HG03066 (cell line): ENCODE measurements around the gene FAM3C.

Source experiments
- ATAC-seq: cut with Tn5 transposase; IDR thresholded peaks from one replicate; pipeline ENCODE4 v1.9.1; 2021; ENCODE audit warnings: low read depth; ENCODE audit not compliant: unreplicated experiment

Gene FAM3C

DNA sequence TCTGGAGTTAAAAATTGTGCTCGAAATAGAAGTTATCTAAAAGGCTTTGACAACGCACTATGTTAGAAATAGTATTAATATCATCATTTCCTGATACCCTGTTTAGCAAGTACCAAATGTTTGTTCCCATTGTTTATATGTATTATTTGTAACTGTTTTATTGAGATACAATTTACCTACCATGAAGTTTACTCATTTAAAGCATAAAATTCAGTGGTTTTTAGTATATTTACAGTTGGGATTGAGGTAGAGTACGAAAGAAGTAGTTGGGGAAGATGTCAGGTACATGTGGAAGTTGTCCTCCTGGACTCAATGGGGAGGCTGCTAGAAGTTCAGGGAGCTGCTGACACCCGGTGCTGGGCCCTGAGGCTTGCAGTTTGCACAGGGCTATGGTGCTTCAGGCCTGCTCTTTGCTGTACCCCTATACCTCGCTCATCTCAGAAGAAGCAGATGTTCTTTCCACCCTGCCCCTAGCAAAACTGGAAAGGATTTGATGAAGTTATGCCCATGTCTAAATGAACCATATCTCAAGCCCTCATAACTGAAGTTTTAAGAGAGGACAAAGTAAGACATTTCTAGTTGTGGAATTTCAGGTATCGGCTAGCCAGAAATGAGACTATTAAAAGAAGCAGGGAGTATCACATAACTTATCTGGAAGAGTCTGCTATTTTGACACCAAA lies 92.5 kb downstream of the FAM3C start:
- no peak for ATAC-seq

DNA sequence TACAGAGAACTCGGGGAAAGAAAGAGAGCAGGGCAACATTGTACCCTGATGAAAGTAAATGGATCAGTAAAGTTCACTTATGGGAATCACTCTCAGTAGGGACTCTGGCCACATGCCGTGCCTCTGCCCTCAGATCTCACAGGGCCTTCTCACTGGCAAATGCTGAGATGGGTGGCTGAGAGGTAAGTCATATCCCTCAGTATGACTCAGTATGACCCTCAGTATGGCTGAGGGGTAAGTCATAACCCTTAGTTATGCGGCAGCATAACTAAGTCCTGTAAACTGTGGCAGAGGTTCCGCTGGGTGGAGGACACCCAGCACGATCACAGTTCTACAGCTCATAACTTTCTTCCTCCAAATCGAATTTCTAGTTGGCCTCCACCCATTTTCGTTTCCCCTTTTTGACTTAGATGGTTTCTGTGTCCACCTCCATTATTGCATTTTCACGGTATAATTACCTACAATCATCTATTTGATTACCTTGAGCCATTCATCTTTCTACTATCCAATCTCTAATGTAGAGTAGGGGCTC lies 93.8 kb downstream of the FAM3C start:
- ATAC-seq = peak; percentile 67

DNA sequence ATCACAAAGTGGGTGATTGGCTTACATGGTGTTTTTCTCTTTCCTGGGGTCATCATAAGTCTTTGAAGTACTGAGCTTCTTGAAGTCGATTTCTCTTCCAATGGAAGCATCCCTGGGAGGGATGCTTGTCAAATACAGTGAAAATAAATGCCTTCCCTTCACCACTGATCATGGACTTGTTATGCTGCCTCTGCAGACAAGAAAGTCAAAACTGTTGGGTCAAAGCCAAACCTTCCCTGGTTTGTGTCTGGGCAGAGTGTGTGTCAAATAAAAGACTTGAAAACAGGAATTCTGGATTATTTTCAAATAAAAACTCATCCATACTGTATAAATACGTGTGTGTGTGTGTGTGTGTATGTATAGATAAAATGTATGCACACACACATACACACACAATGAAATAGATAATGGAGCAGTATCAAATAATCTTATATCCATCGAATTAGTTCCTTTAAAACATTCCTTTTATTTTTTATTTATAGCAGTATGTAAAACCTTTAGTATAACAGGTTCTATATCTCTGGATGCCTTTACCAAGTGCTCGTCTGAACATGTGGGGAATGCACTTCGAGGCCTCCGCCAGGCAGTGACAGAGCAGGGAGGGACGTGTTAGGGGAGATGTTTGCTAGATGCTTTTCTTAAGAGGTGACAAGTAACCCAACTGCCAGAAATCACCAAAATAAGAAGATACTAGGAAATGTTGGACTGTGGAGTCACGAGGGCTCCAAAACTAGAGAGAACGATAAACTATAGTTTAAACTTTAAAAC lies 94.5 kb downstream of the FAM3C start:
- no peak for ATAC-seq

DNA sequence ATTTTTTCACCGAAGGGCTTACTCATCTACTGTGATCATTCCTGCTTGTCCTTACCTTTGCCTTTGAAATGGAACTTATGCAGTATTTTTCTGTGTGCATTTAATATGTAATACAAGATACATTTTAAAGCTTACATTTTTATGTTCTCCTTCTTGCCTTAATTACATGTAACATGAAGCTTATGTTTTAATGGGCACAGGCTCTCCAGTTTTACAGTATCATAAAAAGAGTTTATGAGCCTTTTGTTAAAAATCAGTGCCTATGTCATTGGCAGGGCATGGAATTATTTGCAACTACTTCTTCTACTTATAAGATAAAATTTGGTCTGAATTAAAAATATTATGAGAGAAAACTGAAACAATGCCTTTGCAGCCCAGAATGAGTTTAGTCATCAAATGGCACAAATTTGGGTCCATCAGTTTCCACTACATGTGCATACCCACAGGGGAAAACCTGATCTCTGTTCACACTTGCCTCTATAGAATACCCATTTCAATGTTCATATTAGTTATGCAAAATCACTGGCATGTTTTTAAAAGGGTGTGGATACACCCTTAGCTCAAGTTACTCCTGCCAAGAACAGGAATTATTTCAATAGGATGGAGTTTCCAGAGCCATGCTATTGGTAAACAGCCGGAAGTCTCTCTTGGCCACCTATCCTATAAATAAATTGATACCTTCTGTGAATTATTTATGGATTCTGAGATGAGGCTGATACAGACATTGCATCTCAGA lies 95.3 kb downstream of the FAM3C start:
- ATAC-seq = no peak
